HG03571 (cell line): ENCODE measurements around the gene ZNF865.
"Not testable (repeated sequence)": the region's sequence is repeated elsewhere in the genome, so short reads cannot be mapped to it uniquely, and the experiment has no call there.

Source experiments
- ATAC-seq: cut with Tn5 transposase; IDR thresholded peaks from one replicate; pipeline ENCODE4 v1.9.1; 2021; ENCODE audit not compliant: unreplicated experiment

ZNF865 gene

DNA sequence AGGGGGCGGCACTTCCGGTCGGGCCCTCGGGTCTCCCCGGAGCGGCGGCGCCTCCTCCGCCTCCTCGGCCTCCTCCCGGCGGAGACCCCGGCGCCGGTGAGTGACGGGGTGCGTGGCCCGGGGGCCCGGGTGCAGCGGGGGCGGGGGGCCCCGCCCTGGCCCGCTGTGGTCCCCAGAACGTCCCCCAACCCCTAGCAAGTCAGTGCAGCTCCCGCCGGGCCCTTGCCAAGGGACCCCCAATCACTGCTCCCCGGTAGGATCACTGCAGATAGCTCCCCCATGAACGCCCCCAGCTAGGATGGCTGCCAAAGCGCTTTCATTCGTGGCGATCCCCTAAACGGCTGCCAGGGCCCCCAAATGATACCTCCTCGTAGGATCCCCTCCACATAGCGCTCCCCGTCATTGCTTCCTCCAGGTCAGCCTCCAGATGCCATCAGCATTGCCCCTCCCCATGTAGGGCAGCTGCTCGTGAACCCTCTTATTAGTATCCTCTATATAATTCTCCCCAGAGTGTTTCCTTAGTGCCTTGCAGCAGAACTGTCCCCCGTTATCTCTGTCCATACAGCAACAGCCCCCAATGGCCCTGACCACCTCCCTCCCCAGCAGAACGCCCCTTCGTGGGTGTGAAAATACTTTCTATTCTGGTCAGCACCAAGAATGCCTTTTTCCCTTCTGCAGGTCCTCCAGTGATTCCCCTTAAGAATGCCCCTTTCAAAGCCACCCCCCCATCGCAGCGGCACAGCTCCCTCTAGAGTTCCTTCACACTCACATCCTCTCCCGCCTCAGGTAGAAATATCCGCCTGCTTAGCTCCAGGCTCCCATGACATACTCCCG is at the start of gene ZNF865:
Gene ZNF865, plus strand, starts transcription at position 11 of the 834 bp plus-strand sequence. CDS start 7,972 bp downstream, outside the sequence.
- no peak for ATAC-seq

- no peak for ATAC-seq
Measured at GRCh38 chr19:55559684-55560083, 45.8 kb upstream of the ZNF865 start.

GRCh38 chr19:55563261-55563690 is 42.2 kb upstream of the ZNF865 start:
- ATAC-seq: no peak

GRCh38 chr19:55566823-55567222 is 38.6 kb upstream of the ZNF865 start:
- no peak for ATAC-seq

- ATAC-seq: no peak
Measured at GRCh38 chr19:55567708-55568328, 37.6 kb upstream of the ZNF865 start.

- not testable (repeated sequence) for ATAC-seq
Measured at GRCh38 chr19:55569477-55569876, 36.0 kb upstream of the ZNF865 start.

- not testable (repeated sequence) for ATAC-seq
Measured at GRCh38 chr19:55573929-55574328, 31.5 kb upstream of the ZNF865 start.

GRCh38 chr19:55576746-55577145 is 28.7 kb upstream of the ZNF865 start:
- ATAC-seq: no peak

- no peak for ATAC-seq
Measured at GRCh38 chr19:55578031-55578760, 27.3 kb upstream of the ZNF865 start.

DNA sequence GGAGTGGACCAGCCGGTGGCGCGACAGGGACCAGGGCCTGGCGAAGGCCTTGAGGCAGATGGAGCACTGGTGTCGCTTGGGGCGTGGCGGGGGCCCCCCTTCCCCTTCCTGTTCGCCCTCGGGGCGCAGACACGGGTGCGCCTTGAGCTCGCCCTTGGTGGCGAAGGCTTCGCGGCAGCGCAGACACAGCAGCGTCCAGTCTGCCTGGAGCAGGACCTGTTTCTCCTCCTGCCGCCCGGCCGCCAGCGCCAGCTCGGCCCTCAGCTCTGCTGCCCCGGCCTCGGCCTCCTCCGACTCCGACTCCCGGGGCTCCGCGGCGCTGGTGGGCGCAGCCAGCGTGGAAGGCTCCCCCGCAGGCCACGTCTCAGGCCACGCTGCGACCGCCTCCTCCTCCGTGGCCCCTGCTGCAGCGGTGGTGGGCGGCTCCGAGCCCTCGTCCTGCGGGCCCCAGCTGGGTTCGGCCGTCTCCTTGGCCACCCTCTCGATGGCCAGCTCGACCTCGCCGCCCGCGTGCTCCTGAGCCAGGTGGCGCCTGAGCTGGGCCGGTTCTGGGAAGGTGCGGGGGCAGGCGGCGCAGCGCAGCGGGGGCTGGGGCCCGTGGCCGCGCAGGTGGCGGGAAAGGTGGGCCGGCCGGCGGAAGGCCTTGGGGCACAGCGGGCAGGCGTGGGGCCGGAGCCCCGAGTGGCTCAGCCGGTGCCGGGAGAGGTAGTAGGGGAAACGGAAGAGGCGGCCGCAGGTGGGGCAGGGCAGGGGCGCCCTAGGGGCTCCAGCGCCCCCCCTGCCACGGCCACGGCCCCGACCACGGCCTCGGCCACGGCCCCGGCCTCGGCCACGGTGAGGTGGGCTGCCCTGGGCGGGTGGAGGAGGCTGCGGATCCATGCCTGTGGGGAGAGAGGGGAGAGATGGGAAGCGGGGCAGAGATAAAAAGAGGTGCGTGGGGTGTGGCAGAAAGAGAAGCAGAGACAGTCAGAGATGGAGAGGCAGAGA is 26.4 kb upstream of the ZNF865 start:
- no peak for ATAC-seq

DNA sequence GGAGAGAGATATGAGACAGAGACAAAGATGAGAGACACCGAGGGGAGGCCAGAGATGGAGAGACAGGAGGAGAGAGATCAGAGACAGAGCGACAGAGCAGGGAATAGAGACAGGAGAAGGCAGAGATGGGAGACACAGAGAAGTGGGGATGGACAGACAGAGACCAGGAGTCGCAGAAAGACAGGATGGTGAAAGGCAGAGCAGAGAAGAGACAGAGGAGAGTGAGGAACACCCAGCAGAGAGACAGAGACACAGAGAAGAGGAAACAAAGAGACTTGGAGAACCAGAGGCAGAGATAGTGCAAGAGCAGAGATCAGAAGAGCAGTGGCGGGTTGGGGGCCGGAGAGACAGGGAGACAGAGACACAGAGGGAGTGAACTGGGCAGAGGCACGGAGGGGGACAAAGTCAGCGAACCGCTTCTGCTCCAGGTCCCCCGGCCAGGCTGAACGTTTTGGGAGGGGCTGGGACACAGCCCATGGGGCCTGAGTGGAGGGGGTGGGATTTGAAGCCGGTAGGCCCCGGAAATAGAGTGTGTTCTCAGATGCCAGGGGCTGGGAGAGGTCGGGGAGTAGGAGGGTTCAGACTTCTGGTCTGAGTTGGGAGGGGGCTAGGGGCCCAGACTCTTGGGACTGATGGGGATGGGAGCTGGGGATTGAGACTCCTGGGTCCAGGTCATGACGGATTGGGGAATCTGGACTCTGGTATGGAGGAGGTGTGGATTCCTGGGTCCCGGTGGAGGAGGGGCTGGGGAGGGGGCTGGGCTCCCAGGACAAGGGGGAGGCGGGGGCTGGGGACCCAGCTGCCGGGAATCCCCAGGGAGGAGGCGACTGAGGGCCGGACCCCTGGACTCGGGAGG is 25.5 kb upstream of the ZNF865 start:
- no peak for ATAC-seq

GRCh38 chr19:55580628-55581144 is 24.8 kb upstream of the ZNF865 start, which contains the start of gene ZNF579:
ZNF579 (minus strand) TSS chr19:55580848; CDS start chr19:55579639, 1,209 bp downstream.
- no peak for ATAC-seq

GRCh38 chr19:55581145-55581822 is 24.2 kb upstream of the ZNF865 start:
- ATAC-seq: no peak

DNA sequence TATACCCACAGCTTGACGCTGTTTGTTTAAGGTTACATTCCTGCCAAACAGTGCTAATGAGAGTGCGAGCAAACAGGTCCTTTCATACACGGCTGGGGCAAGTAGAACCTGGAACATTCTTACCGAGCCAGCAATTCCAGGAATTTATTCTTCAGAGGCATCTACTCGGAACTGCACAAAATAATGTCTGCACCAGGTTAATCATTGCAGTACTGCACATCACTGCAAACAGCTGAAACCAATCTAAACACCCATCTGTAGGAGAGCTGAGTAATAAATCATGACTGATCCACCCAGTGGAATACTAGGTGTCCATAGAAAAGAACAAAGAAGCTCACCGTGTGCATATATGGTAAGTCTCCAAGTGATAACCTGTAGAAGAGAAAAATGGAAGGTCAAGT is 23.6 kb upstream of the ZNF865 start:
- ATAC-seq: no peak

GRCh38 chr19:55582284-55582683 is 23.2 kb upstream of the ZNF865 start:
- not testable (repeated sequence) for ATAC-seq

GRCh38 chr19:55583897-55584296 is 21.6 kb upstream of the ZNF865 start:
- ATAC-seq: not testable (repeated sequence)

- no peak for ATAC-seq
Measured at GRCh38 chr19:55584871-55585270, 20.6 kb upstream of the ZNF865 start.

GRCh38 chr19:55585658-55586339 is 19.6 kb upstream of the ZNF865 start:
- no peak for ATAC-seq
